HG03469 (cell line): ENCODE measurements around the gene IL19.

Experiments
- ATAC-seq: cut with Tn5 transposase; IDR thresholded peaks from one replicate; pipeline ENCODE4 v1.9.1; 2021; ENCODE audit warnings: mild to moderate bottlenecking, moderate library complexity, moderate number of reproducible peaks; ENCODE audit not compliant: unreplicated experiment

IL19 gene

GRCh38 chr1:206828765-206829164 lies 58.2 kb downstream of the IL19 start:
- ATAC-seq = no peak

DNA sequence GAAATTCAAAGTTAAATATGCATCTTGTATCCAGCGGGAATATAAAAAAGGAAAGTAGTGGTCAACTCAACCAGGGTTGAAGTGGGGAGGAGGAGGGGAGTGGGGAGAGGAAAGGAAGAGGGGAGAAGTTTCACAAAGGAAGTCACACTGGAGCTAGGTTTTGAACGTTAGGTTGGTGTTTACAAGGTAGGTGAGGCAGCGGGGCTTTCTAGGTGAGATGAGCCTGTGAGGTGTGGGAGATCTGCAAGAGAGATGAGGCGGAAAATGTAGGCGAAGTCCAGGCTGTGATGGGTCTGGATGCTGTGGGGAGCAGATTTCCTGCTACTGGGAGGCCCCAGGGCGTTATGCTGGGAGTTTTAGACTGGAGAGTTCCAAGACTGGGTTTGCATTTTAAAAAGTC lies 58.7 kb downstream of the IL19 start:
- ATAC-seq = no peak

GRCh38 chr1:206829875-206830274 lies 59.3 kb downstream of the IL19 start:
- no peak for ATAC-seq

GRCh38 chr1:206831650-206832049 lies 61.1 kb downstream of the IL19 start:
- ATAC-seq = no peak

GRCh38 chr1:206832352-206832880 lies 61.8 kb downstream of the IL19 start:
- ATAC-seq = no peak

GRCh38 chr1:206833106-206833680 lies 62.6 kb downstream of the IL19 start:
- no peak for ATAC-seq

GRCh38 chr1:206833801-206834200 lies 63.2 kb downstream of the IL19 start:
- no peak for ATAC-seq

DNA sequence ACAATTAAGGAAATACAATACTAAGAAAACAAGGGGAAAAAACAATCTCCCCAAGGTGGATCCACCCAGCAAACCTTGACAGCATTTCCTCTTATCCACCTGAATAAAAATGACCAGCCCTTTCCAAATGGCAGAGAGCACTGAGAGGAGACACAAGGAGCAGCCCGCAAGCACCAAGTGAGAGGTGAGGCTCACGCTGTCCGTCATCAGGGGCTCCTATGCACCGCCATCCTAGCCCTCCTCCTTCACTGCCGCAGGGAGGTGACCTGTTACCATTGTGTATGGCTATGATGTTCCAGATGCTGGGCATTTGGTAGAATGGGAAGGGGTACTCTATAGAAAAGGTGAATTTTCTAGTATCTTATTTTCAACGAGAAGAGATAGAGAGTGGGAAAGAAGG lies 63.6 kb downstream of the IL19 start:
- ATAC-seq = no peak

GRCh38 chr1:206834711-206835110 lies 64.1 kb downstream of the IL19 start:
- no peak for ATAC-seq

- ATAC-seq = no peak
Observed at GRCh38 chr1:206835186-206835585, 64.6 kb downstream of the IL19 start.

DNA sequence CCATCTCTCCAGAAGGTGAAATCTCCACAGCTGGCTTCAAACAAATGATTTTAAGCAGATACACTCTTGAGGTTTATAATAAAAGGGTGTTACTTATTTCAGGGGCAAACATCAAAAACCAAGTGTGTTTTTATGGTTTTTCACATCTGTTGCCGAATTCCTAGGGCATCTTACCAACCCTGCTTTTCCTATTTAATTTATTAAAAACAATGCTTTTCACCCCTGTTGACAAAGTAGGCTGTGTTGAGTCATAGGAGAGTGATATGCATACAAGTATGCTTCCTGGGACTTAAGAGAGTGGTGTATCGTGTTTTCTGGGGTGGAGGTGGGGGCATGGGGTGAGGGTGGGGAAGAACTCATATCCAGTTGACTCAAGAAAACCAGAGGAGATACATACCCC lies 65.5 kb downstream of the IL19 start:
- no peak for ATAC-seq

- no peak for ATAC-seq
Observed at GRCh38 chr1:206839006-206839560, 68.5 kb downstream of the IL19 start.

GRCh38 chr1:206839857-206840256 lies 69.3 kb downstream of the IL19 start:
- no peak for ATAC-seq

- ATAC-seq = no peak
Observed at GRCh38 chr1:206841609-206842323, 71.2 kb downstream of the IL19 start.

DNA sequence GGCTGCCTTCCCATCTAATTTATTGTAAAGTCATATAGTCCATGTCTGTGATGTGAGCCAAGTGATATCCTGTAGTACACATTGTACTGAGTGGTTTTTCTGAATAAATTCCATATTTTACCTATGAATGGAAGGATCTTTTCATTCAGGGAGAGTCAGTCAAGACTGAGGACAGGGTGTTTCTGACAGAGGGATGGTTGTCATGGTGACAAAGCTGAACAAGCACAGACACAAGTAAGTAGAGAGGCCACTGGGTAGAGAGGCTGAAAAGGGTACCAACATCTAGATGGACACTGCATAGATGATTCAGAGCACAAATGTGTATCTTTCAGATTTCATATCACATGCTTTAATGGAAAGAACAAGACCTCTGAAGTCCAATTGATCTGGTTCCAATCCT lies 72.3 kb downstream of the IL19 start:
- no peak for ATAC-seq

- no peak for ATAC-seq
Observed at GRCh38 chr1:206843626-206844025, 73.1 kb downstream of the IL19 start.

- ATAC-seq = no peak
Observed at GRCh38 chr1:206846487-206846886, 75.9 kb downstream of the IL19 start.

- no peak for ATAC-seq
Observed at GRCh38 chr1:206847337-206847834, 76.8 kb downstream of the IL19 start.

GRCh38 chr1:206847946-206848345 lies 77.4 kb downstream of the IL19 start:
- ATAC-seq = no peak

- no peak for ATAC-seq
Observed at GRCh38 chr1:206850401-206850800, 79.8 kb downstream of the IL19 start.

GRCh38 chr1:206851341-206852010 lies 80.9 kb downstream of the IL19 start:
- no peak for ATAC-seq
